Neural cell (in vitro differentiated cells): ENCODE results near the gene CRYGC.

Experiments
- CTCF ChIP-seq: fragments of 450-650 bp; IDR thresholded peaks from 2 replicates; pipeline ENCODE4 v1.5.1; 2014; ENCODE audit warnings: antibody characterized with exemption, mild to moderate bottlenecking, moderate library complexity; ENCODE audit not compliant: poor library complexity, severe bottlenecking
- EZH2 ChIP-seq: fragments of 200-600, 300-800 bp; shearing (Covaris generic), sonication (generic); IDR thresholded peaks from 2 replicates; pipeline ENCODE4 v1.6.1; 2014; ENCODE audit warnings: antibody characterized with exemption, low read length, borderline replicate concordance, mild to moderate bottlenecking; ENCODE audit not compliant: insufficient read depth, poor library complexity, severe bottlenecking
- RAD21 ChIP-seq: fragments of 450-650 bp; conservative IDR thresholded peaks from 2 replicates; pipeline ENCODE4 v1.6.1; 2014; ENCODE audit warnings: antibody characterized with exemption, mild to moderate bottlenecking, moderate library complexity
- REST ChIP-seq: IDR thresholded peaks from 2 replicates; pipeline ENCODE4 v1.6.1; 2012; ENCODE audit warnings: borderline replicate concordance
- TAF1 ChIP-seq: IDR thresholded peaks from 2 replicates; pipeline ENCODE4 v1.6.1; 2012; ENCODE audit warnings: low read depth

- TF ChIP-seq CTCF, result no peak
- no peak for TF ChIP-seq EZH2
- no peak for TF ChIP-seq TAF1
- no peak for TF ChIP-seq RAD21
- TF ChIP-seq REST, result no peak
These were observed 29.8 kb downstream of the CRYGC start for GRCh38 chr2:208099682-208100470.
